Liver (tissue), 9 donors: ENCODE data around the gene DAAM1. TPM values are rescaled to one million over a fixed set of nuclear protein-coding genes. Genes with fewer than 3 reads are reported as not detected.

Experiments used
- DNase-seq: peaks from one replicate; pipeline ENCODE4 v3.0.0-alpha.2; 2017; ENCODE audit warnings: low spot score
- H3K27ac ChIP-seq, 2 donors: one replicate each; pipeline ENCODE4 v1.7.0; 2013; ENCODE audit warnings: inconsistent platforms in 2 of 2, low read length in 2 of 2, control low read depth in 1 of 2, low read depth in 1 of 2, mild to moderate bottlenecking in 1 of 2
- H3K27me3 ChIP-seq, 4 donors: one replicate each; pipeline versions ENCODE4 v1.6.1 to v1.7.0; 2013; ENCODE audit warnings: low read length in 3 of 4, inconsistent platforms in 1 of 4, mild to moderate bottlenecking in 1 of 4, moderate library complexity in 1 of 4; ENCODE audit not compliant: control insufficient read depth in 4 of 4, insufficient read depth in 4 of 4
- H3K36me3 ChIP-seq, 4 donors: one replicate each; pipeline versions ENCODE4 v1.6.1 to v1.7.0; 2013; ENCODE audit warnings: low read length in 3 of 4, mild to moderate bottlenecking in 3 of 4, low read depth in 1 of 4, moderate library complexity in 1 of 4; ENCODE audit not compliant: control insufficient read depth in 4 of 4, insufficient read depth in 3 of 4
- H3K4me1 ChIP-seq, 4 donors: one replicate each; pipeline versions ENCODE4 v1.6.1 to v1.7.0; 2013; ENCODE audit warnings: low read length in 3 of 4, mild to moderate bottlenecking in 3 of 4, moderate library complexity in 1 of 4; ENCODE audit not compliant: control insufficient read depth in 4 of 4, insufficient read depth in 4 of 4
- H3K4me3 ChIP-seq, 3 donors: one replicate each; pipeline versions ENCODE4 v1.6.1 to v1.7.0; 2013; ENCODE audit warnings: low read length in 3 of 3, control low read depth in 1 of 3, low read depth in 1 of 3, mild to moderate bottlenecking in 1 of 3
- H3K9ac ChIP-seq, 2 donors: one replicate each; pipeline ENCODE4 v1.7.0; 2013; ENCODE audit warnings: low read length in 2 of 2, mild to moderate bottlenecking in 2 of 2, moderate library complexity in 2 of 2, control low read depth in 1 of 2, low read depth in 1 of 2
- H3K9me3 ChIP-seq, 4 donors: one replicate each; pipeline versions ENCODE4 v1.6.1 to v1.7.0; 2013; ENCODE audit warnings: low read length in 3 of 4; ENCODE audit not compliant: control insufficient read depth in 4 of 4
- EGR1 ChIP-seq, 2 donors: IDR thresholded peaks; 2 replicates each; pipeline ENCODE4 v1.6.1; 2016 to 2018; ENCODE audit warnings: antibody characterized with exemption in 2 of 2, low read depth in 2 of 2
- FOXA1 ChIP-seq: IDR thresholded peaks from 2 replicates; pipeline ENCODE4 v1.6.1; 2016; ENCODE audit warnings: antibody characterized with exemption
- FOXA2 ChIP-seq: IDR thresholded peaks from 2 replicates; pipeline ENCODE4 v1.6.1; 2016; ENCODE audit warnings: antibody characterized with exemption
- GABPA ChIP-seq, 2 donors: IDR thresholded peaks in 1 of 2; conservative IDR thresholded peaks in 1 of 2; 2 replicates each; pipeline ENCODE4 v1.6.1; 2016; ENCODE audit warnings: antibody characterized with exemption in 2 of 2, mild to moderate bottlenecking in 1 of 2, moderate library complexity in 1 of 2
- HNF4A ChIP-seq, 2 donors: conservative IDR thresholded peaks; 2 replicates each; pipeline ENCODE4 v1.6.1; 2016; ENCODE audit warnings: antibody characterized with exemption in 2 of 2, mild to moderate bottlenecking in 2 of 2
- HNF4G ChIP-seq: IDR thresholded peaks from 2 replicates; pipeline ENCODE4 v1.6.1; 2016; ENCODE audit warnings: antibody characterized with exemption
- JUND ChIP-seq, 2 donors: IDR thresholded peaks; 2 replicates each; pipeline ENCODE4 v1.6.1; 2016; ENCODE audit warnings: antibody characterized with exemption in 2 of 2
- NR2F2 ChIP-seq: IDR thresholded peaks from 2 replicates; pipeline ENCODE4 v1.6.1; 2016; ENCODE audit warnings: antibody characterized with exemption
- RAD21 ChIP-seq, 2 donors: IDR thresholded peaks; 2 replicates each; pipeline ENCODE4 v1.6.1; 2016; ENCODE audit warnings: antibody characterized with exemption in 2 of 2, mild to moderate bottlenecking in 2 of 2
- RXRA ChIP-seq, 2 donors: IDR thresholded peaks; 2 replicates each; pipeline ENCODE4 v1.6.1; 2017 to 2018; ENCODE audit warnings: antibody characterized with exemption in 2 of 2, mild to moderate bottlenecking in 1 of 2
- SP1 ChIP-seq: IDR thresholded peaks from 2 replicates; pipeline ENCODE4 v1.6.1; 2018; ENCODE audit warnings: antibody characterized with exemption, mild to moderate bottlenecking
- TAF1 ChIP-seq: conservative IDR thresholded peaks from 2 replicates; pipeline ENCODE4 v1.6.1; 2016; ENCODE audit warnings: antibody characterized with exemption, mild to moderate bottlenecking
- YY1 ChIP-seq: IDR thresholded peaks from 2 replicates; pipeline ENCODE4 v1.6.1; 2016; ENCODE audit warnings: antibody characterized with exemption, mild to moderate bottlenecking
- WGBS: extraction: QIAGEN DNeasy Blood & Tissue Kit; methylation state at CpG from one replicate; pipeline ENCODE4 v1.1.7; 2013; 5-methylcytosine and 5-hydroxymethylcytosine counted together
- polyA plus RNA-seq, 2 donors: library from polyadenylated mRNA; stranded (reverse) in 1 of 2; unstranded in 1 of 2; fragments of 200-250 nt in 1 of 2; fragments of >200 nt in 1 of 2; fragmentation: Nextera tagmentation in 1 of 2; extraction: Ambion mirVana in 1 of 2; gene quantifications; one replicate each; pipeline versions ENCODE4 v1.2.1 to v1.2.3, GENCODE V29; 2013 to 2015
- total RNA-seq, 2 donors: library from RNA; depleted of rRNA; stranded (reverse); fragments of >200 nt; gene quantifications; one replicate each; pipeline ENCODE4 v1.2.3, GENCODE V29; 2014
- TF ChIP-seq, protein P1 (sequence below): IDR thresholded peaks from 2 replicates; pipeline ENCODE4 v1.6.1; 2016; ENCODE audit warnings: antibody characterized with exemption
- TF ChIP-seq, protein P2 (sequence below): IDR thresholded peaks from 2 replicates; pipeline ENCODE4 v1.6.1; 2016; ENCODE audit warnings: antibody characterized with exemption
- TF ChIP-seq, protein P3 (sequence below): IDR thresholded peaks from 2 replicates; pipeline ENCODE4 v1.6.1; 2016; ENCODE audit warnings: antibody characterized with exemption
- TF ChIP-seq, protein P4 (sequence below): fragments of 150-350 bp; IDR thresholded peaks from 2 replicates; pipeline ENCODE4 v1.5.1; 2017; ENCODE audit warnings: improper control_type of control experiment, low read depth, low read length; ENCODE audit not compliant: missing input control
- TF ChIP-seq, protein P5 (sequence below): IDR thresholded peaks from 2 replicates; pipeline ENCODE4 v1.6.1; 2016; ENCODE audit warnings: antibody characterized with exemption, mild to moderate bottlenecking
- donor health status: healthy.
- donor health status: healthy.
- donor health status: healthy.
- donor health status: healthy.
- donor health status: healthy.

DAAM1 gene
- total and polyA plus RNA-seq, 4 donors, result 9.5 to 28.4 (median 18.5) TPM

DNA sequence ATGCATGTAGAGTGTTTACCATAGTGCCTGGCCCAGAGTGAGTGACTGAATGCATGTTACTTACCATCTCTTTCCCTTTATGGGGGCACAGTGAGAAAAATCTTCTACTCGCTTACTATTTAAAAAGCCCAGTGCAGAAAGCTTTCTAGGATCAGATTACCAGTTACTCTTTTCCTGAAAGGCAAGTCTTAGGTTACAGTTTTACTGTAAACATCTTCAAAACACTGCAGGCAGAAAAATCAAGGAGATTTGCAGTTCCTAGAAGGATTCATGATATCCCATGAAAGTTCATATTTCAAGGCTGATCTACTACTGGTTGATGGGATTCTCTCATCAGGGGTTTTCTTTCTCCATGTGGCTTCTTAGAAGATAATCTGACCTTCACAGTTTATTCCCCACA, 29.3 kb upstream of the DAAM1 start:
- no peak for TF ChIP-seq SP1
- TF ChIP-seq, protein P1, sequence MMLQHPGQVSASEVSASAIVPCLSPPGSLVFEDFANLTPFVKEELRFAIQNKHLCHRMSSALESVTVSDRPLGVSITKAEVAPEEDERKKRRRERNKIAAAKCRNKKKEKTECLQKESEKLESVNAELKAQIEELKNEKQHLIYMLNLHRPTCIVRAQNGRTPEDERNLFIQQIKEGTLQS, result no peak
- TF ChIP-seq, protein P2, sequence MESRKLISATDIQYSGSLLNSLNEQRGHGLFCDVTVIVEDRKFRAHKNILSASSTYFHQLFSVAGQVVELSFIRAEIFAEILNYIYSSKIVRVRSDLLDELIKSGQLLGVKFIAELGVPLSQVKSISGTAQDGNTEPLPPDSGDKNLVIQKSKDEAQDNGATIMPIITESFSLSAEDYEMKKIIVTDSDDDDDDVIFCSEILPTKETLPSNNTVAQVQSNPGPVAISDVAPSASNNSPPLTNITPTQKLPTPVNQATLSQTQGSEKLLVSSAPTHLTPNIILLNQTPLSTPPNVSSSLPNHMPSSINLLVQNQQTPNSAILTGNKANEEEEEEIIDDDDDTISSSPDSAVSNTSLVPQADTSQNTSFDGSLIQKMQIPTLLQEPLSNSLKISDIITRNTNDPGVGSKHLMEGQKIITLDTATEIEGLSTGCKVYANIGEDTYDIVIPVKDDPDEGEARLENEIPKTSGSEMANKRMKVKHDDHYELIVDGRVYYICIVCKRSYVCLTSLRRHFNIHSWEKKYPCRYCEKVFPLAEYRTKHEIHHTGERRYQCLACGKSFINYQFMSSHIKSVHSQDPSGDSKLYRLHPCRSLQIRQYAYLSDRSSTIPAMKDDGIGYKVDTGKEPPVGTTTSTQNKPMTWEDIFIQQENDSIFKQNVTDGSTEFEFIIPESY, result no peak
- no peak for TF ChIP-seq HNF4A (conservative IDR thresholded peaks at IDR 0.05)
- TF ChIP-seq, protein P3, sequence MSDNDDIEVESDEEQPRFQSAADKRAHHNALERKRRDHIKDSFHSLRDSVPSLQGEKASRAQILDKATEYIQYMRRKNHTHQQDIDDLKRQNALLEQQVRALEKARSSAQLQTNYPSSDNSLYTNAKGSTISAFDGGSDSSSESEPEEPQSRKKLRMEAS, result no peak
- TF ChIP-seq YY1, result no peak
- TF ChIP-seq EGR1 (IDR thresholded peaks at IDR 0.05; ENCODE audit: low read depth in 2 of 2), result no peak
- no peak for TF ChIP-seq JUND (IDR thresholded peaks at IDR 0.05)
- no peak for TF ChIP-seq FOXA2
- TF ChIP-seq, protein P4, sequence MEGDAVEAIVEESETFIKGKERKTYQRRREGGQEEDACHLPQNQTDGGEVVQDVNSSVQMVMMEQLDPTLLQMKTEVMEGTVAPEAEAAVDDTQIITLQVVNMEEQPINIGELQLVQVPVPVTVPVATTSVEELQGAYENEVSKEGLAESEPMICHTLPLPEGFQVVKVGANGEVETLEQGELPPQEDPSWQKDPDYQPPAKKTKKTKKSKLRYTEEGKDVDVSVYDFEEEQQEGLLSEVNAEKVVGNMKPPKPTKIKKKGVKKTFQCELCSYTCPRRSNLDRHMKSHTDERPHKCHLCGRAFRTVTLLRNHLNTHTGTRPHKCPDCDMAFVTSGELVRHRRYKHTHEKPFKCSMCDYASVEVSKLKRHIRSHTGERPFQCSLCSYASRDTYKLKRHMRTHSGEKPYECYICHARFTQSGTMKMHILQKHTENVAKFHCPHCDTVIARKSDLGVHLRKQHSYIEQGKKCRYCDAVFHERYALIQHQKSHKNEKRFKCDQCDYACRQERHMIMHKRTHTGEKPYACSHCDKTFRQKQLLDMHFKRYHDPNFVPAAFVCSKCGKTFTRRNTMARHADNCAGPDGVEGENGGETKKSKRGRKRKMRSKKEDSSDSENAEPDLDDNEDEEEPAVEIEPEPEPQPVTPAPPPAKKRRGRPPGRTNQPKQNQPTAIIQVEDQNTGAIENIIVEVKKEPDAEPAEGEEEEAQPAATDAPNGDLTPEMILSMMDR, result no peak
- no peak for TF ChIP-seq FOXA1
- TF ChIP-seq HNF4G, result no peak
- no peak for TF ChIP-seq NR2F2
- TF ChIP-seq, protein P5, sequence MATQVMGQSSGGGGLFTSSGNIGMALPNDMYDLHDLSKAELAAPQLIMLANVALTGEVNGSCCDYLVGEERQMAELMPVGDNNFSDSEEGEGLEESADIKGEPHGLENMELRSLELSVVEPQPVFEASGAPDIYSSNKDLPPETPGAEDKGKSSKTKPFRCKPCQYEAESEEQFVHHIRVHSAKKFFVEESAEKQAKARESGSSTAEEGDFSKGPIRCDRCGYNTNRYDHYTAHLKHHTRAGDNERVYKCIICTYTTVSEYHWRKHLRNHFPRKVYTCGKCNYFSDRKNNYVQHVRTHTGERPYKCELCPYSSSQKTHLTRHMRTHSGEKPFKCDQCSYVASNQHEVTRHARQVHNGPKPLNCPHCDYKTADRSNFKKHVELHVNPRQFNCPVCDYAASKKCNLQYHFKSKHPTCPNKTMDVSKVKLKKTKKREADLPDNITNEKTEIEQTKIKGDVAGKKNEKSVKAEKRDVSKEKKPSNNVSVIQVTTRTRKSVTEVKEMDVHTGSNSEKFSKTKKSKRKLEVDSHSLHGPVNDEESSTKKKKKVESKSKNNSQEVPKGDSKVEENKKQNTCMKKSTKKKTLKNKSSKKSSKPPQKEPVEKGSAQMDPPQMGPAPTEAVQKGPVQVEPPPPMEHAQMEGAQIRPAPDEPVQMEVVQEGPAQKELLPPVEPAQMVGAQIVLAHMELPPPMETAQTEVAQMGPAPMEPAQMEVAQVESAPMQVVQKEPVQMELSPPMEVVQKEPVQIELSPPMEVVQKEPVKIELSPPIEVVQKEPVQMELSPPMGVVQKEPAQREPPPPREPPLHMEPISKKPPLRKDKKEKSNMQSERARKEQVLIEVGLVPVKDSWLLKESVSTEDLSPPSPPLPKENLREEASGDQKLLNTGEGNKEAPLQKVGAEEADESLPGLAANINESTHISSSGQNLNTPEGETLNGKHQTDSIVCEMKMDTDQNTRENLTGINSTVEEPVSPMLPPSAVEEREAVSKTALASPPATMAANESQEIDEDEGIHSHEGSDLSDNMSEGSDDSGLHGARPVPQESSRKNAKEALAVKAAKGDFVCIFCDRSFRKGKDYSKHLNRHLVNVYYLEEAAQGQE, result no peak
- TF ChIP-seq RAD21 (IDR thresholded peaks at IDR 0.05), result no peak
- TF ChIP-seq GABPA (IDR thresholded peaks at IDR 0.05 in 1 of 2, conservative IDR thresholded peaks at IDR 0.05 in 1 of 2), result no peak
- TF ChIP-seq RXRA (IDR thresholded peaks at IDR 0.05), result no peak
- TF ChIP-seq TAF1, result no peak
- H3K27me3 ChIP-seq, result no peaks in the 10 kb centered on the region
- H3K9me3 ChIP-seq, result no peaks in the 10 kb centered on the region
- no peak overlapping the region for H3K27ac ChIP-seq
- no peaks in the 10 kb centered on the region for H3K36me3 ChIP-seq
- H3K4me1 ChIP-seq, result no peaks in the 10 kb centered on the region
- H3K9ac ChIP-seq, result no peak overlapping the region
- no peak for DNase-seq
- no peak overlapping the region for H3K4me3 ChIP-seq
- 91% methylated on average over 1 of the region's 1 CpG for WGBS
